Panc1 (cell line): ENCODE measurements around the gene STPG4. TPM values are rescaled to one million over a fixed set of nuclear protein-coding genes. Genes with fewer than 3 reads are reported as not detected.
A peak's percentile ranks its signal among the peaks of the same experiment; 100 is the strongest.
"Not testable (repeated sequence)": the region's sequence is repeated elsewhere in the genome, so short reads cannot be mapped to it uniquely, and the experiment has no call there.

Experiments
- ATAC-seq: fragments of 200-7000 bp; cut with Tn5 transposase; 2 replicates; pipeline ENCODE4 v1.9.1; 2020; ENCODE audit warnings: mild to moderate bottlenecking, moderate library complexity
- BruUV-seq: library from RNA; stranded (reverse); fragments of 400-500 nt; replicated peaks from 2 replicates; lab custom pipeline; 2021; lab: Mats Ljungman, UMichigan
- CTCF ChIA-PET: fragments of 300-600 bp; sonication (Branson Sonifier 250); formaldehyde crosslinking; loops from one replicate; lab custom pipeline; 2022; ENCODE audit warnings: antibody characterized with exemption; lab: Charles Lee
- POLR2A ChIA-PET: fragments of 300-600 bp; sonication (Branson Sonifier 250); formaldehyde crosslinking; loops from one replicate; lab custom pipeline; 2022; ENCODE audit warnings: antibody characterized with exemption; lab: Charles Lee
- DNase-seq: peaks from one replicate; pipeline ENCODE4 v3.0.0-alpha.2; 2010; ENCODE audit warnings: low read depth, low spot score
- H3K27ac ChIP-seq: 2 replicates; pipeline ENCODE4 v1.5.1; 2011; ENCODE audit warnings: mild to moderate bottlenecking, low read length, inconsistent platforms
- H3K27me3 ChIP-seq: fragments of 200-500 bp; sonication (Bioruptor generic); 2 replicates; pipeline ENCODE4 v1.6.0; 2014; ENCODE audit warnings: low read length, inconsistent platforms; ENCODE audit not compliant: control insufficient read depth, insufficient read depth
- H3K36me3 ChIP-seq: fragments of 200-500 bp; sonication (Bioruptor generic); 2 replicates; pipeline ENCODE4 v1.5.1; 2014; ENCODE audit warnings: inconsistent platforms, mild to moderate bottlenecking, low read length, moderate library complexity; ENCODE audit not compliant: control insufficient read depth, insufficient read depth
- H3K4me1 ChIP-seq: 2 replicates; pipeline ENCODE4 v1.5.1; 2011; ENCODE audit warnings: inconsistent platforms, mild to moderate bottlenecking, low read length, moderate library complexity; ENCODE audit not compliant: control insufficient read depth, insufficient read depth
- H3K4me3 ChIP-seq, 2 experiments: 2 replicates each; pipeline ENCODE4 v1.5.1; 2011 to 2012; ENCODE audit warnings: low read depth in 2 of 2, low read length in 2 of 2, mild to moderate bottlenecking in 2 of 2, inconsistent platforms in 1 of 2, moderate library complexity in 1 of 2
- H3K9me3 ChIP-seq: fragments of 200-500 bp; sonication (Bioruptor generic); 2 replicates; pipeline ENCODE4 v1.5.1; 2014; ENCODE audit warnings: low read depth, mild to moderate bottlenecking, inconsistent platforms, low read length, moderate library complexity; ENCODE audit not compliant: control insufficient read depth, insufficient read depth
- POLR2AphosphoS5 ChIP-seq: IDR thresholded peaks from 2 replicates; pipeline ENCODE4 v1.6.1; 2012; ENCODE audit warnings: mild to moderate bottlenecking, low read depth, low read length, moderate library complexity
- SIN3A ChIP-seq: IDR thresholded peaks from 2 replicates; pipeline ENCODE4 v1.6.1; 2012; ENCODE audit warnings: low read depth, mild to moderate bottlenecking, low read length, moderate library complexity, borderline replicate concordance; ENCODE audit not compliant: insufficient read depth
- TCF7L2 ChIP-seq: IDR thresholded peaks from 2 replicates; pipeline ENCODE4 v1.6.1; 2011; ENCODE audit warnings: mild to moderate bottlenecking, low read depth, low read length, inconsistent platforms
- in situ Hi-C: cut with HindIII; loops from 2 replicates; pipeline ENCODE4 v1.10.0; 2016; ENCODE audit warnings: low sequenced_read_pairs, low pct_unique_long_range_greater_than_20kb
- intact Hi-C: fragments of 100-400 bp; cut with micrococcal nuclease; formaldehyde crosslinking; loops from one replicate; pipeline ENCODE4 v1.10.0; 2022; ENCODE audit not compliant: unreplicated experiment
- total RNA-seq: library from RNA; stranded (reverse); gene quantifications from one replicate; pipeline ENCODE4 v1.2.1, GENCODE V29; 2021; ENCODE audit not compliant: unreplicated experiment
- TF ChIP-seq, protein P1 (sequence below), 2 experiments: IDR thresholded peaks; 2 replicates each; pipeline ENCODE4 v1.6.1; 2011 to 2012; ENCODE audit warnings: low read depth in 2 of 2, control low read depth in 1 of 2, low read length in 1 of 2, mild to moderate bottlenecking in 1 of 2, moderate library complexity in 1 of 2; ENCODE audit not compliant: insufficient read depth in 1 of 2
- TF ChIP-seq, protein P2 (sequence below): fragments of 450-650 bp; IDR thresholded peaks from 2 replicates; pipeline ENCODE4 v1.5.1; 2017; ENCODE audit warnings: mild to moderate bottlenecking

Gene STPG4
- total RNA-seq, 1 experiment from 2014 or later: 0.36 TPM

DNA sequence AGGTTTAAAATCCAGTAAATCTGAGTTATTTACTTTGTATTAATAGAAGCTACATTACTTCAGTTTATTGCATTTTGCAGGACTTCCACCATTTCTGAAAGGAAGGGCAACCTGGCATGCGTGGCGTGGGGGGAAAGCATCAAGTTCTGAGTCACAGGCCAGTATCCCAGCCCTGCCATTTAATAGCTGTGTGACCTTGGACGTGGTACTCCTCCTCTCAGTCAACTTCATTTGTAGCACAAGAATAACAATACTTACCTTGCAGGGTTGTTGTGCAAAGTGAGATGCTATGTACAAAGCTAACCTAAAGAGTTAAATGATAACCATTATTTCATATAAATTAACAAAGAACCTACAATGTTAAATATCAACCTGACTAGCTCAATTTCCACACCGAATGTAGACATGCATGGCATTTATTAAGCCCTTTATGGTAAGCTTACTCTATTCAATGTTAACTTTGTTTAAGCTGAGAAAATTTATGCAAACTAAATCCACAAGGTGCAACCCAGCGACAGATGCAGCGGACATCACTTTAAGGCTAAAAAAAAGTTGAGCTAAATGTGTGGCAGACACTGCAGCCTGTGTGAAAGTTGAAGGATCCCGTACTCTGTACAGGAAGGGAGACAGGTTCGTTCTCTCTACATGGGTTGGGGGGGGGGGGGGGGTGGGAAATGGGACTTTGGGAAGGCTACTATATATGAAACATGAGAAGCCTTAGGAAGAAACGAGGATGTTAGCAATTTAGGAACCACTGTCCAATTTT, 17.2 kb upstream of the STPG4 start:
- BruUV-seq: no TSS peak
- intact Hi-C loops: loop anchor here (5.0 kb wide), 1 partner anchor 150 kb away; no protein-coding TSS in a partner anchor
- peak overlapping the region; percentile 90; the same call in 1 of the 2 replicates for H3K27ac ChIP-seq

DNA sequence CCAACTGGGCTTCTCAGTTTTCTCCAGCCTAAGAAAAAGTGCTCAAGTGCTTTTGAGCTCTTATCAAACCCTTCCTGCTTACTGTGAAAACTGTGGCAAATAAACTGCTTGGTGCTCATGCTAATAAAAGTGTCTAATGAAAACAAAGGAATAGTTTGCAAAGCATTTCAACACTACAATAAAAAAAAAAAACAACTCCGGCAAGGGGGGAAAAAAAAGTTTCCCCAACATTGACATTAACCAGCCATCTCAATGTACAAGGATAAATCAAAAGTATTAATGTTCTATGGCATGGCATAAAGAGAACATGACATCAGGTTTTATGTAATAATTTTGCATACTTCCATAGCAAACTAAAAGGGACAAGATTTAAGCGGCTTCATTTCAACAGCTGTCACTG, 14.7 kb upstream of the STPG4 start:
- POLR2A ChIA-PET: interaction anchor here (0.6 to 0.7 kb wide), 3 partner anchors 35 to 254 kb away, joined by 3 to 13 read pairs (median 7); no protein-coding TSS in a partner anchor
- Histone ChIP-seq H3K27me3 (no peaks in the 10 kb centered on the region), H3K4me1 (peaks cover 59% of the 10 kb centered on the region), H3K9me3 (no peaks in the 10 kb centered on the region), H3K36me3 (peaks cover 56% of the 10 kb centered on the region), H3K4me3 (peak overlapping the region in 1 of 2 experiments; percentile 69; a peak in 1 of 4 replicates), H3K27ac (peak overlapping the region; percentile 77)
- CTCF ChIA-PET: no interaction called here
- DNase-seq: no peak
- in situ Hi-C loops: no loop called here
- intact Hi-C loops: loop anchor here (5.0 kb wide), 1 partner anchor 153 kb away; no protein-coding TSS in a partner anchor
- no peak for TF ChIP-seq TCF7L2
- TF ChIP-seq, protein P1, sequence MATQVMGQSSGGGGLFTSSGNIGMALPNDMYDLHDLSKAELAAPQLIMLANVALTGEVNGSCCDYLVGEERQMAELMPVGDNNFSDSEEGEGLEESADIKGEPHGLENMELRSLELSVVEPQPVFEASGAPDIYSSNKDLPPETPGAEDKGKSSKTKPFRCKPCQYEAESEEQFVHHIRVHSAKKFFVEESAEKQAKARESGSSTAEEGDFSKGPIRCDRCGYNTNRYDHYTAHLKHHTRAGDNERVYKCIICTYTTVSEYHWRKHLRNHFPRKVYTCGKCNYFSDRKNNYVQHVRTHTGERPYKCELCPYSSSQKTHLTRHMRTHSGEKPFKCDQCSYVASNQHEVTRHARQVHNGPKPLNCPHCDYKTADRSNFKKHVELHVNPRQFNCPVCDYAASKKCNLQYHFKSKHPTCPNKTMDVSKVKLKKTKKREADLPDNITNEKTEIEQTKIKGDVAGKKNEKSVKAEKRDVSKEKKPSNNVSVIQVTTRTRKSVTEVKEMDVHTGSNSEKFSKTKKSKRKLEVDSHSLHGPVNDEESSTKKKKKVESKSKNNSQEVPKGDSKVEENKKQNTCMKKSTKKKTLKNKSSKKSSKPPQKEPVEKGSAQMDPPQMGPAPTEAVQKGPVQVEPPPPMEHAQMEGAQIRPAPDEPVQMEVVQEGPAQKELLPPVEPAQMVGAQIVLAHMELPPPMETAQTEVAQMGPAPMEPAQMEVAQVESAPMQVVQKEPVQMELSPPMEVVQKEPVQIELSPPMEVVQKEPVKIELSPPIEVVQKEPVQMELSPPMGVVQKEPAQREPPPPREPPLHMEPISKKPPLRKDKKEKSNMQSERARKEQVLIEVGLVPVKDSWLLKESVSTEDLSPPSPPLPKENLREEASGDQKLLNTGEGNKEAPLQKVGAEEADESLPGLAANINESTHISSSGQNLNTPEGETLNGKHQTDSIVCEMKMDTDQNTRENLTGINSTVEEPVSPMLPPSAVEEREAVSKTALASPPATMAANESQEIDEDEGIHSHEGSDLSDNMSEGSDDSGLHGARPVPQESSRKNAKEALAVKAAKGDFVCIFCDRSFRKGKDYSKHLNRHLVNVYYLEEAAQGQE (IDR thresholded peaks at IDR 0.05; ENCODE audit: insufficient read depth in 1 of 2, low read depth in 2 of 2, low read length in 1 of 2): no peak
- TF ChIP-seq SIN3A: no peak
- TF ChIP-seq, protein P2, sequence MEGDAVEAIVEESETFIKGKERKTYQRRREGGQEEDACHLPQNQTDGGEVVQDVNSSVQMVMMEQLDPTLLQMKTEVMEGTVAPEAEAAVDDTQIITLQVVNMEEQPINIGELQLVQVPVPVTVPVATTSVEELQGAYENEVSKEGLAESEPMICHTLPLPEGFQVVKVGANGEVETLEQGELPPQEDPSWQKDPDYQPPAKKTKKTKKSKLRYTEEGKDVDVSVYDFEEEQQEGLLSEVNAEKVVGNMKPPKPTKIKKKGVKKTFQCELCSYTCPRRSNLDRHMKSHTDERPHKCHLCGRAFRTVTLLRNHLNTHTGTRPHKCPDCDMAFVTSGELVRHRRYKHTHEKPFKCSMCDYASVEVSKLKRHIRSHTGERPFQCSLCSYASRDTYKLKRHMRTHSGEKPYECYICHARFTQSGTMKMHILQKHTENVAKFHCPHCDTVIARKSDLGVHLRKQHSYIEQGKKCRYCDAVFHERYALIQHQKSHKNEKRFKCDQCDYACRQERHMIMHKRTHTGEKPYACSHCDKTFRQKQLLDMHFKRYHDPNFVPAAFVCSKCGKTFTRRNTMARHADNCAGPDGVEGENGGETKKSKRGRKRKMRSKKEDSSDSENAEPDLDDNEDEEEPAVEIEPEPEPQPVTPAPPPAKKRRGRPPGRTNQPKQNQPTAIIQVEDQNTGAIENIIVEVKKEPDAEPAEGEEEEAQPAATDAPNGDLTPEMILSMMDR: no peak
- no peak for TF ChIP-seq POLR2AphosphoS5
- ATAC-seq: no peak
- TSS peak; percentile 0 for BruUV-seq

More for the DNA sequence above, 17.2 kb upstream of the STPG4 start:
- Histone ChIP-seq H3K27me3 (no peaks in the 10 kb centered on the region), H3K4me1 (peaks cover 54% of the 10 kb centered on the region), H3K36me3 (peaks cover 30% of the 10 kb centered on the region), H3K9me3 (no peaks in the 10 kb centered on the region), H3K4me3 (peak overlapping the region; percentile 69 to 92)
- TF ChIP-seq, protein P1 (IDR thresholded peaks at IDR 0.05; ENCODE audit: insufficient read depth in 1 of 2, low read depth in 2 of 2, low read length in 1 of 2): no peak
- TF ChIP-seq SIN3A: no peak
- TF ChIP-seq TCF7L2: 0 out of 2 replicates have a peak, but pooled peaks have one; percentile 15
- no peak for TF ChIP-seq POLR2AphosphoS5
- TF ChIP-seq, protein P2: no peak
- DNase-seq: no peak
- in situ Hi-C loops: no loop called here
- ChIA-PET POLR2A (interaction anchor here (0.5 to 1.4 kb wide), 10 partner anchors 9 to 158 kb away, joined by 3 to 11 read pairs (median 6); no protein-coding TSS in a partner anchor), CTCF (interaction anchor here (0.8 to 1.0 kb wide), 3 partner anchors 99 to 151 kb away, joined by 5 to 9 read pairs (median 6); no protein-coding TSS in a partner anchor)
- no peak for ATAC-seq

DNA sequence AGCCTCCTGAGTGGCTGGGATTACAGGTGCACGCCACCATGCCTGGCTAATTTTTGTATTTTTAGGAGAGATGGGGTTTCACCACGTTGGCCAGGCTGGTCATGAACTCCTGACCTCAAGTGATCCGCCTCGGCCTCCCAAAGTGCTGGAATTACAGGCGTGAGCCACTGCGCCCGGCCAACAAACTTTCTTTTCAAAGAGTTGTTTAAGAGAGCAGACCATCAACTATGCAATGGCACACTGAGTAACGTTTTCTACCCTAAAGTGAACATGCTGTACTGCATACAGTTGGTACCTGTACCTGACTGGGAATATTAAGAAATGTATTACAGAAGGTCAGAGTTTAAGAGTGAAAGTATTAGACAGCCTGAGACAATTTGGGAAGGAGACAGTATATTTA, 13.8 kb upstream of the STPG4 start:
- POLR2A ChIA-PET, BruUV-seq, H3K27me3 ChIP-seq, DNase-seq, H3K9me3 ChIP-seq, H3K27ac ChIP-seq, in situ Hi-C loops, CTCF ChIA-PET, H3K4me3 ChIP-seq, intact Hi-C loops, ATAC-seq: not testable (repeated sequence)
- Histone ChIP-seq H3K36me3 (peaks cover 59% of the 10 kb centered on the region), H3K4me1 (peaks cover 59% of the 10 kb centered on the region)
